WTC11 (cell line): ENCODE measurements around the gene CHRNB4. TPM values are rescaled to one million over a fixed set of nuclear protein-coding genes. Genes with fewer than 3 reads are reported as not detected.

Experiments used
- ATAC-seq: fragments of 200-7000 bp; cut with Tn5 transposase; 2 replicates; pipeline ENCODE4 v1.10.0; 2021; ENCODE audit warnings: mild to moderate bottlenecking, moderate library complexity
- CTCF ChIA-PET: fragments of 300-600 bp; sonication (Branson Sonifier 250); formaldehyde crosslinking; loops from one replicate; lab custom pipeline; 2021; ENCODE audit warnings: antibody characterized with exemption; lab: Charles Lee
- POLR2A ChIA-PET: fragments of 350-600 bp; sonication (Branson Sonifier 250); formaldehyde crosslinking; loops from one replicate; lab custom pipeline; 2021; ENCODE audit warnings: antibody characterized with exemption; lab: Charles Lee
- DNase-seq: peaks from one replicate; pipeline ENCODE4 v3.0.0; 2021; ENCODE audit warnings: low spot score
- H3K27ac Mint-ChIP-seq: 2 replicates; pipeline ENCODE4 v1.8.0; 2021; ENCODE audit warnings: mixed read lengths
- H3K27me3 Mint-ChIP-seq: 2 replicates; pipeline ENCODE4 v1.8.0; 2021; ENCODE audit warnings: low read depth, mild to moderate bottlenecking, moderate library complexity, mixed read lengths
- H3K36me3 Mint-ChIP-seq: 2 replicates; pipeline ENCODE4 v1.8.0; 2021; ENCODE audit warnings: mixed read lengths
- H3K4me1 Mint-ChIP-seq: 2 replicates; pipeline ENCODE4 v1.8.0; 2022; ENCODE audit warnings: mixed read lengths
- H3K4me3 Mint-ChIP-seq: 2 replicates; pipeline ENCODE4 v1.8.0; 2021; ENCODE audit warnings: mild to moderate bottlenecking, moderate library complexity, mixed read lengths
- H3K9me3 Mint-ChIP-seq: 2 replicates; pipeline ENCODE4 v1.8.0; 2021; ENCODE audit warnings: mixed read lengths
- ATF6 ChIP-seq: sonication (generic); formaldehyde crosslinking; IDR thresholded peaks from 2 replicates; pipeline ENCODE4 v1.8.1; 2023; ENCODE audit warnings: mild to moderate bottlenecking, missing genetic modification reagents
- ETV6 ChIP-seq: sonication (generic); formaldehyde crosslinking; IDR thresholded peaks from 2 replicates; pipeline ENCODE4 v1.8.1; 2022; ENCODE audit warnings: mild to moderate bottlenecking, missing genetic modification reagents
- HMGA2 ChIP-seq: fragments of 250-450 bp; sonication (Bioruptor Pico); IDR thresholded peaks from 2 replicates; pipeline ENCODE4 v1.4.0; 2021; ENCODE audit warnings: mild to moderate bottlenecking, moderate library complexity
- HMGXB4 ChIP-seq: sonication (generic); formaldehyde crosslinking; IDR thresholded peaks from 2 replicates; pipeline ENCODE4 v1.8.1; 2023; ENCODE audit warnings: mild to moderate bottlenecking, moderate library complexity, missing genetic modification reagents
- IRF1 ChIP-seq: sonication (generic); formaldehyde crosslinking; IDR thresholded peaks from 2 replicates; pipeline ENCODE4 v1.8.0; 2023; ENCODE audit warnings: missing genetic modification reagents
- JAZF1 ChIP-seq: fragments of 250-450 bp; sonication (Bioruptor Pico); IDR thresholded peaks from 2 replicates; pipeline ENCODE4 v1.9.0; 2021; ENCODE audit warnings: moderate library complexity, mild to moderate bottlenecking, inconsistent platforms
- JUN ChIP-seq: sonication (generic); formaldehyde crosslinking; IDR thresholded peaks from 2 replicates; pipeline ENCODE4 v1.8.0; 2023; ENCODE audit warnings: mild to moderate bottlenecking, missing genetic modification reagents
- MAX ChIP-seq: sonication (generic); formaldehyde crosslinking; IDR thresholded peaks from 2 replicates; pipeline ENCODE4 v1.8.0; 2022; ENCODE audit warnings: mild to moderate bottlenecking, missing genetic modification reagents
- MXD4 ChIP-seq: fragments of 250-450 bp; sonication (Bioruptor Pico); IDR thresholded peaks from 2 replicates; pipeline ENCODE4 v1.8.0; 2021; ENCODE audit warnings: mild to moderate bottlenecking, moderate library complexity, borderline replicate concordance
- NR3C1 ChIP-seq: sonication (generic); formaldehyde crosslinking; conservative IDR thresholded peaks from 2 replicates; pipeline ENCODE4 v1.8.1; 2023; ENCODE audit warnings: low read depth, mild to moderate bottlenecking, missing genetic modification reagents
- PREB ChIP-seq: sonication (generic); formaldehyde crosslinking; IDR thresholded peaks from 2 replicates; pipeline ENCODE4 v1.8.1; 2022; ENCODE audit warnings: mild to moderate bottlenecking, missing genetic modification reagents, moderate library complexity, borderline replicate concordance
- TEAD1 ChIP-seq: sonication (generic); formaldehyde crosslinking; IDR thresholded peaks from 2 replicates; pipeline ENCODE4 v1.8.0; 2022; ENCODE audit warnings: mild to moderate bottlenecking, missing genetic modification reagents
- USF2 ChIP-seq: sonication (generic); formaldehyde crosslinking; IDR thresholded peaks from 2 replicates; pipeline ENCODE4 v1.8.1; 2023; ENCODE audit warnings: mild to moderate bottlenecking, missing genetic modification reagents, moderate library complexity
- ZBTB21 ChIP-seq: sonication (generic); formaldehyde crosslinking; IDR thresholded peaks from 2 replicates; pipeline ENCODE4 v1.8.1; 2023; ENCODE audit warnings: mild to moderate bottlenecking, missing genetic modification reagents, borderline replicate concordance
- ZNF138 ChIP-seq: sonication (generic); formaldehyde crosslinking; conservative IDR thresholded peaks from 2 replicates; pipeline ENCODE4 v1.8.1; 2022; ENCODE audit warnings: mild to moderate bottlenecking, moderate library complexity, missing genetic modification reagents
- ZNF416 ChIP-seq: fragments of 250-450 bp; sonication (Bioruptor Pico); IDR thresholded peaks from 2 replicates; pipeline ENCODE4 v1.9.0; 2021; ENCODE audit warnings: mild to moderate bottlenecking, inconsistent platforms
- ZNF423 ChIP-seq: fragments of 250-450 bp; sonication (Bioruptor Pico); IDR thresholded peaks from 2 replicates; pipeline ENCODE4 v2.1.2; 2022; ENCODE audit warnings: mild to moderate bottlenecking, moderate library complexity
- total RNA-seq: library from RNA; stranded (reverse); gene quantifications from 3 replicates; pipeline ENCODE4 v1.2.3, GENCODE V29; 2021

Gene CHRNB4
- total RNA-seq, 1 experiment from 2014 or later = 10.1 TPM

GRCh38 chr15:78620527-78621421 lies 20.2 kb downstream of the CHRNB4 start, which contains the start of gene CHRNA3:
TSS of gene CHRNA3 (minus strand) at chr15:78620996. CDS start at chr15:78620794, 202 bp downstream.
- no peaks in the 10 kb centered on the region for H3K9me3 Mint-ChIP-seq
- TF ChIP-seq JAZF1 (CRISPR knock-in tag) (no peak), ETV6 (CRISPR knock-in tag) (0 out of 2 replicates have a peak, but pooled peaks have one; percentile 17), IRF1 (CRISPR knock-in tag) (0 out of 2 replicates have a peak, but pooled peaks have one; percentile 26)
- ATAC-seq = peak; percentile 44
- CTCF ChIA-PET = interaction anchor here (0.6 to 5.0 kb wide), 20 partner anchors 16 to 251 kb away, joined by 3 to 75 read pairs (median 5); partner anchors contain the start of genes CHRNA5, CHRNB4 and IREB2
- peaks cover 23% of the 10 kb centered on the region for H3K4me1 Mint-ChIP-seq
- H3K4me3 Mint-ChIP-seq = peak within 1 kb of the TSS; percentile 76
- DNase-seq = peak; percentile 51
- POLR2A ChIA-PET = interaction anchor here (1.1 to 1.3 kb wide), 2 partner anchors 19 to 55 kb away, joined by 3 read pairs; partner anchors contain the start of gene CHRNA5
- H3K27ac Mint-ChIP-seq = no peak within 1 kb of the TSS
- H3K27me3 Mint-ChIP-seq = peaks cover 48% of the 10 kb centered on the region
- no peaks in the 10 kb centered on the region for H3K36me3 Mint-ChIP-seq

GRCh38 chr15:78620021-78620526 lies 20.9 kb downstream of the CHRNB4 start:
- DNase-seq (peak; percentile 69), ATAC-seq (peak; percentile 61)
- Mint-ChIP-seq H3K4me3 (peak overlapping the region; percentile 74), H3K36me3 (no peaks in the 10 kb centered on the region), H3K27me3 (peaks cover 48% of the 10 kb centered on the region), H3K4me1 (peaks cover 23% of the 10 kb centered on the region), H3K27ac (no peak overlapping the region), H3K9me3 (no peaks in the 10 kb centered on the region)
- ChIA-PET CTCF (interaction anchor here (0.6 to 5.0 kb wide), 25 partner anchors 9 to 577 kb away, joined by 3 to 75 read pairs (median 4); partner anchors contain the start of genes CHRNA5, CHRNB4 and IREB2), POLR2A (interaction anchor here (1.3 kb wide), 1 partner anchor 20 kb away, joined by 3 read pairs; no protein-coding TSS in a partner anchor)
- TF ChIP-seq TEAD1 (CRISPR knock-in tag) (peak; percentile 29; the same call in 1 of the 2 replicates), HMGA2 (CRISPR knock-in tag) (no peak), MXD4 (CRISPR knock-in tag) (no peak), JUN (no peak), ZNF416 (CRISPR knock-in tag) (no peak), ZNF138 (0 out of 2 replicates have a peak, but pooled peaks have one; percentile 17), ZNF423 (CRISPR knock-in tag) (peak; percentile 68), USF2 (0 out of 2 replicates have a peak, but pooled peaks have one; percentile 13), ETV6 (CRISPR knock-in tag) (0 out of 2 replicates have a peak, but pooled peaks have one; percentile 3), NR3C1 (CRISPR knock-in tag) (no peak), HMGXB4 (CRISPR knock-in tag) (peak; percentile 87), ZBTB21 (no peak), MAX (CRISPR knock-in tag) (no peak), ATF6 (CRISPR knock-in tag) (no peak), PREB (no peak)
